IMR-90 (cell line): ENCODE results near the gene ERV3-1. TPM values are rescaled to one million over a fixed set of nuclear protein-coding genes. Genes with fewer than 3 reads are reported as not detected.

ENCODE experiments used
- ATAC-seq: fragments of 200-7000 bp; cut with Tn5 transposase; 2 replicates; pipeline ENCODE4 v1.9.1; 2020; ENCODE audit warnings: low read depth, mild to moderate bottlenecking, moderate library complexity
- BruUV-seq: library from RNA; stranded (reverse); fragments of 400-500 nt; replicated peaks from 2 replicates; lab custom pipeline; 2021; lab: Mats Ljungman, UMichigan
- CTCF ChIA-PET: fragments of 300-600 bp; formaldehyde crosslinking; extraction: SDS; loops from one replicate; lab custom pipeline; 2021; ENCODE audit warnings: antibody characterized with exemption; lab: Yijun Ruan, JAX
- POLR2A ChIA-PET: fragments of 300-600 bp; sonication (Branson Sonifier 250); formaldehyde crosslinking; loops from one replicate; lab custom pipeline; 2022; ENCODE audit warnings: antibody characterized with exemption; ENCODE audit not compliant: unreplicated experiment; lab: Charles Lee
- DNase-seq: peaks from one replicate; pipeline ENCODE4 v3.0.0; 2013
- H2AFZ ChIP-seq: replicated peaks from 2 replicates; pipeline ENCODE3; 2013; ENCODE audit warnings: low read length, mild to moderate bottlenecking; ENCODE audit not compliant: poor library complexity
- H2AK5ac ChIP-seq: 2 replicates; pipeline ENCODE4 v1.6.1; 2013; ENCODE audit warnings: low read depth, low read length, inconsistent platforms
- H2AK9ac ChIP-seq: replicated peaks from 2 replicates; pipeline ENCODE3; 2013; ENCODE audit warnings: mild to moderate bottlenecking, low read depth, low read length, moderate library complexity; ENCODE audit not compliant: poor library complexity
- H2BK120ac ChIP-seq: 2 replicates; pipeline ENCODE4 v1.6.1; 2013; ENCODE audit warnings: low read depth, low read length, inconsistent platforms
- H2BK15ac ChIP-seq: 3 replicates; pipeline ENCODE4 v1.6.1; 2013; ENCODE audit warnings: low read depth, low read length, inconsistent platforms
- H2BK20ac ChIP-seq: 2 replicates; pipeline ENCODE4 v1.6.1; 2013; ENCODE audit warnings: low read depth, mild to moderate bottlenecking, inconsistent platforms, low read length, moderate library complexity
- H2BK5ac ChIP-seq: 2 replicates; pipeline ENCODE4 v1.6.1; 2013; ENCODE audit warnings: mild to moderate bottlenecking, low read depth, low read length, inconsistent platforms; ENCODE audit not compliant: poor library complexity, severe bottlenecking
- H3K14ac ChIP-seq: replicated peaks from 2 replicates; pipeline ENCODE4 v1.6.1; 2013; ENCODE audit warnings: low read depth, low read length, inconsistent platforms
- H3K18ac ChIP-seq: 2 replicates; pipeline ENCODE4 v1.6.1; 2013; ENCODE audit warnings: low read depth, low read length, control low read depth
- H3K23ac ChIP-seq: 2 replicates; pipeline ENCODE4 v1.6.1; 2013; ENCODE audit warnings: low read depth, low read length, inconsistent platforms
- H3K27ac ChIP-seq: 2 replicates; pipeline ENCODE4 v1.5.1; 2013; ENCODE audit warnings: mild to moderate bottlenecking, control low read depth, low read length; ENCODE audit not compliant: insufficient read depth
- H3K27me3 ChIP-seq: 2 replicates; pipeline ENCODE4 v1.6.1; 2013; ENCODE audit warnings: low read length; ENCODE audit not compliant: control insufficient read depth, insufficient read depth
- H3K36me3 ChIP-seq: 2 replicates; pipeline ENCODE4 v1.6.1; 2013; ENCODE audit warnings: low read length, mixed read lengths; ENCODE audit not compliant: control insufficient read depth, insufficient read depth
- H3K4ac ChIP-seq: 2 replicates; pipeline ENCODE4 v1.6.1; 2013; ENCODE audit warnings: low read depth, low read length, inconsistent platforms
- H3K4me1 ChIP-seq: 2 replicates; pipeline ENCODE4 v1.6.1; 2013; ENCODE audit warnings: low read length, mixed read lengths; ENCODE audit not compliant: control insufficient read depth, insufficient read depth
- H3K4me2 ChIP-seq: 2 replicates; pipeline ENCODE4 v1.6.1; 2013; ENCODE audit warnings: low read depth, mild to moderate bottlenecking, control low read depth, low read length, moderate library complexity
- H3K4me3 ChIP-seq: 2 replicates; pipeline ENCODE4 v1.5.1; 2013; ENCODE audit warnings: low read depth, mild to moderate bottlenecking, control low read depth, low read length, moderate library complexity; ENCODE audit not compliant: insufficient read depth
- H3K56ac ChIP-seq: 2 replicates; pipeline ENCODE4 v1.6.1; 2013; ENCODE audit warnings: low read length, inconsistent platforms; ENCODE audit not compliant: insufficient read depth; ENCODE audit errors: extremely low read depth
- H3K79me1 ChIP-seq, 2 experiments: 2 replicates each; pipeline ENCODE4 v1.6.1; 2013; ENCODE audit warnings: low read length in 2 of 2, inconsistent platforms in 1 of 2, low read depth in 1 of 2
- H3K9ac ChIP-seq: 2 replicates; pipeline ENCODE4 v1.6.1; 2013; ENCODE audit warnings: low read depth, low read length, control low read depth
- H3K9me1 ChIP-seq: 2 replicates; pipeline ENCODE4 v1.6.1; 2013; ENCODE audit warnings: low read length, inconsistent platforms; ENCODE audit not compliant: insufficient read depth
- H3K9me3 ChIP-seq: 2 replicates; pipeline ENCODE4 v1.6.1; 2013; ENCODE audit warnings: low read length; ENCODE audit not compliant: control insufficient read depth, insufficient read depth
- H4K20me1 ChIP-seq: 2 replicates; pipeline ENCODE4 v1.6.1; 2013; ENCODE audit warnings: low read length, inconsistent platforms; ENCODE audit not compliant: insufficient read depth
- H4K5ac ChIP-seq: 2 replicates; pipeline ENCODE4 v1.6.1; 2013; ENCODE audit warnings: mild to moderate bottlenecking, low read depth, low read length, control low read depth
- H4K8ac ChIP-seq, 2 experiments: 2 replicates each; pipeline ENCODE4 v1.6.1; 2013; ENCODE audit warnings: low read depth in 2 of 2, low read length in 2 of 2, control low read depth in 1 of 2, inconsistent platforms in 1 of 2
- H4K91ac ChIP-seq: 2 replicates; pipeline ENCODE4 v1.6.1; 2013; ENCODE audit warnings: low read depth, low read length, inconsistent platforms; ENCODE audit not compliant: insufficient read depth
- CEBPB ChIP-seq: IDR thresholded peaks from 2 replicates; pipeline ENCODE4 v1.6.1; 2012; ENCODE audit warnings: low read depth, low read length, improper control_type of control experiment
- CTCF ChIP-seq: conservative IDR thresholded peaks from 2 replicates; pipeline ENCODE4 v1.5.1; 2012; ENCODE audit warnings: mild to moderate bottlenecking, low read depth, low read length, improper control_type of control experiment
- RAD21 ChIP-seq: IDR thresholded peaks from 2 replicates; pipeline ENCODE4 v1.6.1; 2012; ENCODE audit warnings: low read length, improper control_type of control experiment
- RCOR1 ChIP-seq: IDR thresholded peaks from 2 replicates; pipeline ENCODE4 v1.6.1; 2012; ENCODE audit warnings: mild to moderate bottlenecking, low read length, improper control_type of control experiment; ENCODE audit not compliant: insufficient replicate concordance
- WGBS, 2 experiments: methylation state at CpG; one replicate each; pipeline versions ENCODE4 v1.1.5 to v1.1.7; 2013; ENCODE audit warnings: missing lambda C conversion rate in 2 of 2; ENCODE audit not compliant: insufficient read length in 1 of 2; ENCODE audit errors: extremely low coverage in 2 of 2; 5-methylcytosine and 5-hydroxymethylcytosine counted together
- dilution Hi-C: fragments of 300-500 bp; cut with HindIII; formaldehyde crosslinking; loops from one replicate; pipeline ENCODE4 v1.14.3; 2018; ENCODE audit warnings: low sequenced_read_pairs; ENCODE audit not compliant: unreplicated experiment
- in situ Hi-C: fragments of 300-500 bp; cut with MboI; formaldehyde crosslinking; loops from 3 replicates; pipeline ENCODE4 v1.14.3; 2019; ENCODE audit warnings: low sequenced_read_pairs, inconsistent platforms, mixed read lengths
- intact Hi-C: fragments of 100-400 bp; cut with micrococcal nuclease; formaldehyde crosslinking; loops from 2 replicates; pipeline ENCODE4 v1.10.0; 2022
- polyA plus RNA-seq, 3 experiments: library from polyadenylated mRNA; depleted of rRNA; stranded (reverse); fragments of >200 nt; gene quantifications; 2 replicates each; pipeline ENCODE4 v1.2.3, GENCODE V29; 2012; ENCODE audit warnings: low replicate concordance in 1 of 3
- total RNA-seq: library from RNA; depleted of rRNA; stranded (reverse); fragments of >200 nt; gene quantifications from 2 replicates; pipeline ENCODE4 v1.2.3, GENCODE V29; 2012
- TF ChIP-seq, protein P1 (sequence below): fragments of 150-350 bp; IDR thresholded peaks from 2 replicates; pipeline ENCODE4 v1.6.1; 2017; ENCODE audit warnings: mild to moderate bottlenecking, antibody characterized with exemption, low read length, low read depth

Gene ERV3-1
- total and polyA plus RNA-seq, 2 of the 4 experiments (the other 2 are of a cell fraction) = 7.0 to 11.8 TPM

DNA sequence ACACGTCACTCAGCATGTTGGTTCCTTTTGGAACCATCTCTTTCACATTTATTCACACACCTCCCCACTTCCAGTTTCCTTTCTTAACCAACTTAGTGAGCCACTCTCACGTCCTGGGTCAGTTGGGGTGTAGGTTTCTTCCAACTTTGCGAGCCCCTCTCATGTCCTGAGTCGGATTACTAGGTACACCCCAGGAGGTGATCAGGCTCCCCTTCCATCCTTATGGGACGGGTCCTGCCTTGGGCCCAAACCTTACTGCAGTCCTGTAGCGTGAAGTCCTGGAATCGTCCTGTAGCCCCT is 7.7 kb downstream of the ERV3-1 start (continued):
- TF ChIP-seq CTCF = no peak
- TF ChIP-seq RCOR1 = no peak
- no peak for TF ChIP-seq RAD21

GRCh38 chr7:64997927-64998391 is 8.5 kb downstream of the ERV3-1 start:
- H3K4me2 ChIP-seq = no peak overlapping the region; the same call in 1 of the 2 replicates
- no peak for ATAC-seq
- intact Hi-C loops = no loop called here

More at GRCh38 chr7:64997927-64998391, 8.5 kb downstream of the ERV3-1 start:
- peak overlapping the region; percentile 25 for H2AK9ac ChIP-seq
- no peaks in the 10 kb centered on the region for H3K9me1 ChIP-seq
- TF ChIP-seq CEBPB = 0 out of 2 replicates have a peak, but pooled peaks have one; percentile 21
- TF ChIP-seq, protein P1, sequence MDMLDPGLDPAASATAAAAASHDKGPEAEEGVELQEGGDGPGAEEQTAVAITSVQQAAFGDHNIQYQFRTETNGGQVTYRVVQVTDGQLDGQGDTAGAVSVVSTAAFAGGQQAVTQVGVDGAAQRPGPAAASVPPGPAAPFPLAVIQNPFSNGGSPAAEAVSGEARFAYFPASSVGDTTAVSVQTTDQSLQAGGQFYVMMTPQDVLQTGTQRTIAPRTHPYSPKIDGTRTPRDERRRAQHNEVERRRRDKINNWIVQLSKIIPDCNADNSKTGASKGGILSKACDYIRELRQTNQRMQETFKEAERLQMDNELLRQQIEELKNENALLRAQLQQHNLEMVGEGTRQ = no peak
- H2AFZ ChIP-seq = no peak overlapping the region
- H3K36me3 ChIP-seq = peaks cover 32% of the 10 kb centered on the region
- no peak overlapping the region for H3K9ac ChIP-seq
- H2BK5ac ChIP-seq = peak overlapping the region; percentile 30
- H3K4me3 ChIP-seq = no peak overlapping the region
- no peak overlapping the region for H4K8ac ChIP-seq
- no peak overlapping the region for H3K18ac ChIP-seq
- H2BK120ac ChIP-seq = no peak overlapping the region
- H3K4me1 ChIP-seq = no peaks in the 10 kb centered on the region; the same call in 1 of the 2 replicates
- H3K27me3 ChIP-seq = no peaks in the 10 kb centered on the region
- no peak overlapping the region for H4K91ac ChIP-seq
- H2BK20ac ChIP-seq = no peak overlapping the region
- H2AK5ac ChIP-seq = no peak overlapping the region
- ChIA-PET CTCF (no interaction called here), POLR2A (no interaction called here)
- no TSS peak for BruUV-seq
- H3K27ac ChIP-seq = no peak overlapping the region
- H4K5ac ChIP-seq = no peak overlapping the region
- H2BK15ac ChIP-seq = no peak overlapping the region
- peaks cover 16 to 20% of the 10 kb centered on the region in 2 experiments; a peak in 3 of 4 replicates for H3K79me1 ChIP-seq
- peaks cover 63% of the 10 kb centered on the region for H3K9me3 ChIP-seq
- peak; percentile 63 for DNase-seq
- no peak overlapping the region for H3K56ac ChIP-seq
- no peak overlapping the region for H3K4ac ChIP-seq
- dilution Hi-C loops (no loop called here), in situ Hi-C loops (no loop called here)
- no CpG with 5 or more reads among the region's 8 CpGs for whole genome bisulfite sequencing, 2 experiments
- H3K14ac ChIP-seq = no peak overlapping the region
- H3K23ac ChIP-seq = no peak overlapping the region
- H4K20me1 ChIP-seq = no peaks in the 10 kb centered on the region; the same call in 1 of the 2 replicates
